T47D (cell line): ENCODE results near the gene MYO1G.

Experiments used
- DNase-seq, 2 experiments: peaks; one replicate each; pipeline versions ENCODE4 v3.0.0 to v3.0.0-alpha.2; 2011 to 2012; ENCODE audit warnings: low read depth in 1 of 2, low spot score in 1 of 2
- JUND ChIP-seq: IDR thresholded peaks from 2 replicates; pipeline ENCODE4 v1.6.1; 2012; ENCODE audit warnings: low read depth
- in situ Hi-C: cut with HindIII; loops from 2 replicates; pipeline ENCODE4 v1.10.0; 2016; ENCODE audit warnings: low sequenced_read_pairs, low pct_unique_long_range_greater_than_20kb

Gene MYO1G

GRCh38 chr7:44990109-44991023, 11.6 kb upstream of the MYO1G start:
- DNase-seq, result no peak
- TF ChIP-seq JUND, result no peak
- in situ Hi-C loops, result no loop called here

DNA sequence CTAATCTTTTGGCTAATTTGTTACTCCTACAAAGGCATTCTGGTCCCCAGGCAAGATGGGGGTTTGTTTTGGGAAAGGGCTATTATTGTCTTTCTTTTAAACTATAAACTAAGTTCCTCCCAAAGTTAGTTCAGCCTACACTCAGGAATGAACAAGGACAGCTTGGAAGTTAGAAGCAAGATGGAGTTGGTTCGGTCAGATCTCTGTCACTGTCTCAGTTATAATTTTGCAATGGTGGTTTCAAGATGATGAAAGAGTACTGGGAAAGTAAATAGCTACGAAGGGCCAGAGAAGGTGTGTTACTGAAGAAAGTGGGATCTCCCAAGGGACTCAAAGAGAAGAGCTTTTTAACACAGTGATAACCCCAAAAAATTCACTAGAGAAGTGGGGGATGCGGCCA, 10.3 kb upstream of the MYO1G start:
- in situ Hi-C loops, result no loop called here
- no peak for TF ChIP-seq JUND
- no peak for DNase-seq

GRCh38 chr7:44988701-44989100, 9.9 kb upstream of the MYO1G start:
- TF ChIP-seq JUND, result no peak
- DNase-seq, result no peak
- in situ Hi-C loops, result no loop called here

DNA sequence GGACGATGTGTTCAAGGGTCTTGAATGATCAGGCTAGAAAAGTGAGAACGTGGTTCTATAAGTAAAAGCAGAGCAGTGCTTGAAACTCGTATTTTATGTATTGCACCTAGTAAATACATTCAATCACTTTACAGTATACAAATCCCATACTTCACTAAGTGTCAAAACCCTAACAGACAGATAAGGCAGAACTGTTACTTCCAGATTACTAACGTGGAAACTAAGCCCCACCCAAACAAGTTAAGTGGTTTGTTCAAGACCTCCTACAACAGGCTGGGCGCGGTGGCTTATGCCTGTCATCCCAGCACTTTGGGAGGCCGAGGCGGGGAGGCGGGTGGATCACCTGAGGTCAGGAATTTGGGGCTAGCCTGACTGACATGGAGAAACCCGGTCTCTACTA, 9.2 kb upstream of the MYO1G start:
- in situ Hi-C loops, result no loop called here
- no peak for TF ChIP-seq JUND
- DNase-seq, result no peak

- TF ChIP-seq JUND, result no peak
- no peak for DNase-seq
- in situ Hi-C loops, result no loop called here
Measured at GRCh38 chr7:44987457-44987856, 8.6 kb upstream of the MYO1G start.

DNA sequence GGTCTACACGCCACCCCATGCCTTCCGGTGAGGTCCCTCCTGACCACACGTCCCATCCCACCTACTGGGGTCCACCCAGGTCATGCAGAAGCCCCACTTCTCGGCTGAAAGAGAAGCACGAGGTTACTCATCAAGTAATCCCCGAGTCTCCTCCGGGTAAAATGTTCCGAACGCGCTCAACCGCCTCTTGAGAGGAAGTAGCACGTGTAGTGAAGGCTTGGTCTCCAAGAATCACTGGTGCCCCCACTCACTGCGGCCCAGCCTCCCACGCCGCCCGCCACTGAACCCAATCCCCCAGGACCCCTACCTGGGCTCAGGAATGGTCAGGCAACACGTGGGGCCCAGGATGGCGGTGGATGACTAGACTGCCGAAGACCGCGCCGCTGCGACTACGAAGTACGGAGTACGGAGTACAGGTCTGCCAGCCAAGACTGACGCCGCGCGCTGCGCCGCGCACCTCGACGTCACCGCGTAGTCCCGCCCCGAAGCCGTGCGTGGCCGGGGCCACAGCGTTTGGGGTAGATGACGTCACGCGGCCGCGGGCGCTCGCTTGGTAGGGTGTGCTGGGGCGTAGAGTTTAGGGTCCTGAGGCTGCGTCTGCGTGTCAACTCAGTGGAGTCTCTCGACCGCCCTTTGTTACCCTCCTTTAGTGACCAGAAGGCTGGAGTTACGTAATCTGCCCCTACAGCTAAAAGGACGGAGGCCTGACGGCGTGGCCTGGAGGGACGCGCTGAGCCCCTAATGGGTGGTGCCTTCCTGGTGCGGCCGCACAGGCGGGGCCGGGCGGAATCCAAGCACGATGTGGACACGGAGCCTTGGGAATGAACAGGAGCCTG, 7.6 kb upstream of the MYO1G start:
- no peak for TF ChIP-seq JUND
- peak; percentile 80 to 97 for DNase-seq
- in situ Hi-C loops, result no loop called here

DNA sequence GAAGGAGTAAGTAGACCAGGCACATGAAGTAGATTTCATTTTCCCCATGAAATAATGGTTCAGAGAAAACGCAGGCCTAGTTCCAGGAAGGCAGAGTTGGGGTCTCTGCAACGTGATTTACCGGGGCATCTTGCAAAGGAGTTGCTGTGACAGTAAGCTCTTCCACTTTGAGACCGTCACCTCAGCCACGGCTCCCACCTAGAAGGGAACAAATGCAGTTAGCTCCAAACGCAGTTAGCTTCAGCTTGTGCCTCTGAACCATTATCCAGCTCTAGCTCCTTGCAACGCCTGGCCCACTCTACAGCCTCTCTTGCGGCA, 7.0 kb upstream of the MYO1G start:
- TF ChIP-seq JUND, result no peak
- in situ Hi-C loops, result no loop called here
- DNase-seq, result no peak

DNA sequence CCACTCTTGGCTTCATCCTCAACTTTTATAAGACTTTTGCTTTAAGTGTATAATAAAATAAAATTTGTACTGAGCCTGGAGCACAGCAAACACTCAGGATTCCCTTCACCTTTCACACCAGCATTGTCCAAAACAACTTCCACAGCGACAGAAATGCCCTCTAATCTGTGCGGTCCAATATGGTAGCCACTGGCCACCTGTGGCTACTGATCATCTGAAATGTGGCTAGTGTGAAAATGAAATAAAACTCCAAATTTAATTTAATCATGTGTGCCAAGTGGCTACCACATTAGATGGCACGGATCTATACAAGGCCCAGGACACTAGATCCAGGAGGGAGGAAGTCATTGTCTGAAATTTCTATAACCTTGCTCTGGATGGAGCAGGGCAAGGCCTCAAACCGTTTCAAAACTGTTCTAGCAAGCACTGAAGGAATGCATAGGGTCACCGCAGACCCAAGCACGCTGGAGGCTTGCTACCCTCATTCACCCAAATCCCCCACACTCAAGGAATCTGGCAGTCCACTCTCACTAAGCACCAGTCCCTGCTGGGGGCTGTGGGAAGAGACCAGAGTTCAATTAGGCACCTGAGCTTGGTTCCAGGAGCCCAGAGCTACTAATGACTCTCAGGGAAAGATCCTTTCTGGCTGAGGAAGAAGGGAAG, 6.3 kb upstream of the MYO1G start:
- DNase-seq, result no peak
- TF ChIP-seq JUND, result no peak
- in situ Hi-C loops, result no loop called here

- no peak for DNase-seq
- in situ Hi-C loops, result no loop called here
- TF ChIP-seq JUND, result no peak
Measured at GRCh38 chr7:44984478-44984758, 5.6 kb upstream of the MYO1G start.

DNA sequence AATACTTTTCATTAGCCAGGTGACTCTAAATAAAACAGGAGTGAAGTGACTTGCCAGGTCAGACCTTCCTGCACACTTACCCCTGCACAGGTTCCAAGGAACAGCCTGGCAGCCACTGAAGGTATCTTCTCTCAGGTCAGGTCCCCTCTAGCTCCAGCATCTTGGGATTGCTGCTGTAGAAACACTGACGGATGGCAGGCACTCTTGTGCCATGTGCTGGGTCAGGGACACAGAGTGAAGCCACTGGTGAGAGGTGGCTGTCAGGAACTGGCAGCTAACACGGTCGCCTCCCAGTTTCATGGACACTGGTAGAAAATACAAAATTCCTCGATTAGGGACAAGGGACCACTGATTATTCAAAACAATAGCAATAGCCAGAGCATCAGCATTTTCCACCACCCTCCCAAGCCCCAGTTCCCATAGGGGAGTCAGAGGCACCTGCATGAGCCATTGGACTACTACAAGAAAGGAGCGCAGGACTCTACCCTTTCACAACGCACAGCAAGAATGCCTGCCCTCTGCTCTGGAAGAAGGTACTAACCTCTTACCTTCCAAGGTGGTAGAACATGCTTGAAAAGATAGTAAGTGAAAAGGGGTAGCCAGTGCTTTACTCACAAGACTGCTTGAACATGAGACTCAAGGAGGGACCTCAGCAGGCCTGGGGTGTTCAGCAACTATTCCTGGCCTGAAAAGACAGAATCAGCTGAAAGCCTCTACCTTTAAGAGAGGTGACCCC, 5.1 kb upstream of the MYO1G start:
- DNase-seq, result no peak

GRCh38 chr7:44982970-44983369, 4.2 kb upstream of the MYO1G start:
- TF ChIP-seq JUND, result no peak
- in situ Hi-C loops, result no loop called here
- no peak for DNase-seq

More for the DNA sequence above, 5.1 kb upstream of the MYO1G start:
- in situ Hi-C loops, result no loop called here
- TF ChIP-seq JUND, result no peak

- no peak for DNase-seq
- no peak for TF ChIP-seq JUND
- in situ Hi-C loops, result no loop called here
Measured at GRCh38 chr7:44982535-44982923, 3.7 kb upstream of the MYO1G start.
